HepG2 (cell line): ENCODE measurements around the gene KRTAP23-1. TPM values are rescaled to one million over a fixed set of nuclear protein-coding genes. Genes with fewer than 3 reads are reported as not detected.

Experiments
- MEIS2 ChIP-seq: sonication (generic); formaldehyde crosslinking; IDR thresholded peaks from 2 replicates; pipeline ENCODE4 v1.9.0; 2021; ENCODE audit warnings: mild to moderate bottlenecking, missing genetic modification reagents
- TAF1 ChIP-seq: sonication (generic); formaldehyde crosslinking; IDR thresholded peaks from 2 replicates; pipeline ENCODE4 v1.4.0; 2020; ENCODE audit warnings: missing genetic modification reagents
- THAP7 ChIP-seq: sonication (generic); formaldehyde crosslinking; IDR thresholded peaks from 2 replicates; pipeline ENCODE4 v1.8.1; 2023; ENCODE audit warnings: mild to moderate bottlenecking, missing genetic modification reagents
- ZBTB40 ChIP-seq, 2 experiments: fragments of 450-650 bp in 1 of 2; sonication (generic) in 1 of 2; formaldehyde crosslinking in 1 of 2; IDR thresholded peaks; 2 replicates each; pipeline versions ENCODE4 v1.6.1 to v1.8.0; 2016 to 2022; ENCODE audit warnings: antibody characterized with exemption in 1 of 2, mild to moderate bottlenecking in 1 of 2, missing genetic modification reagents in 1 of 2
- polyA plus RNA-seq, 8 experiments: library from polyadenylated mRNA; depleted of rRNA in 3 of 8; stranded (reverse) in 7 of 8; unstranded in 1 of 8; fragments of >200 nt; fragmentation: Illumina TruSeq in 4 of 8; extraction: Trizol in 4 of 8; gene quantifications; 2 replicates each; pipeline versions ENCODE4 v1.2.1 to v1.2.3, GENCODE V29; 2011 to 2016; ENCODE audit warnings: low read depth in 4 of 8, missing spikeins in 1 of 8, mixed read lengths in 1 of 8; ENCODE audit not compliant: insufficient read depth in 1 of 8
- total RNA-seq, 5 experiments: library from RNA; depleted of rRNA; stranded (reverse); fragments of >200 nt; fragmentation: Illumina TruSeq; extraction: Trizol; gene quantifications; 2 replicates each; pipeline ENCODE4 v1.2.3, GENCODE V29; 2016; ENCODE audit warnings: low read depth in 1 of 5
- TF ChIP-seq, protein P1 (sequence below): IDR thresholded peaks from 2 replicates; pipeline ENCODE4 v1.4.0; 2020; ENCODE audit warnings: mild to moderate bottlenecking, missing genetic modification reagents

Gene KRTAP23-1
- total and polyA plus RNA-seq, 2 of the 13 experiments (the other 11 are each of a cell fraction or from before 2014, with no cell fraction given), result not detected

GRCh38 chr21:30315701-30316100 lies 32.7 kb downstream of the KRTAP23-1 start (continued):
- TF ChIP-seq ZBTB40 (IDR thresholded peaks at IDR 0.05) (no peak), ZBTB40 (CRISPR knock-in tag; IDR thresholded peaks at IDR 0.05) (no peak), MEIS2 (CRISPR knock-in tag) (no peak), TAF1 (no peak), THAP7 (CRISPR knock-in tag) (no peak)
- TF ChIP-seq, protein P1, sequence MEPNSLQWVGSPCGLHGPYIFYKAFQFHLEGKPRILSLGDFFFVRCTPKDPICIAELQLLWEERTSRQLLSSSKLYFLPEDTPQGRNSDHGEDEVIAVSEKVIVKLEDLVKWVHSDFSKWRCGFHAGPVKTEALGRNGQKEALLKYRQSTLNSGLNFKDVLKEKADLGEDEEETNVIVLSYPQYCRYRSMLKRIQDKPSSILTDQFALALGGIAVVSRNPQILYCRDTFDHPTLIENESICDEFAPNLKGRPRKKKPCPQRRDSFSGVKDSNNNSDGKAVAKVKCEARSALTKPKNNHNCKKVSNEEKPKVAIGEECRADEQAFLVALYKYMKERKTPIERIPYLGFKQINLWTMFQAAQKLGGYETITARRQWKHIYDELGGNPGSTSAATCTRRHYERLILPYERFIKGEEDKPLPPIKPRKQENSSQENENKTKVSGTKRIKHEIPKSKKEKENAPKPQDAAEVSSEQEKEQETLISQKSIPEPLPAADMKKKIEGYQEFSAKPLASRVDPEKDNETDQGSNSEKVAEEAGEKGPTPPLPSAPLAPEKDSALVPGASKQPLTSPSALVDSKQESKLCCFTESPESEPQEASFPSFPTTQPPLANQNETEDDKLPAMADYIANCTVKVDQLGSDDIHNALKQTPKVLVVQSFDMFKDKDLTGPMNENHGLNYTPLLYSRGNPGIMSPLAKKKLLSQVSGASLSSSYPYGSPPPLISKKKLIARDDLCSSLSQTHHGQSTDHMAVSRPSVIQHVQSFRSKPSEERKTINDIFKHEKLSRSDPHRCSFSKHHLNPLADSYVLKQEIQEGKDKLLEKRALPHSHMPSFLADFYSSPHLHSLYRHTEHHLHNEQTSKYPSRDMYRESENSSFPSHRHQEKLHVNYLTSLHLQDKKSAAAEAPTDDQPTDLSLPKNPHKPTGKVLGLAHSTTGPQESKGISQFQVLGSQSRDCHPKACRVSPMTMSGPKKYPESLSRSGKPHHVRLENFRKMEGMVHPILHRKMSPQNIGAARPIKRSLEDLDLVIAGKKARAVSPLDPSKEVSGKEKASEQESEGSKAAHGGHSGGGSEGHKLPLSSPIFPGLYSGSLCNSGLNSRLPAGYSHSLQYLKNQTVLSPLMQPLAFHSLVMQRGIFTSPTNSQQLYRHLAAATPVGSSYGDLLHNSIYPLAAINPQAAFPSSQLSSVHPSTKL (CRISPR knock-in tag), result no peak
- TF ChIP-seq, all 625 proteins: peak for 2
